ENCODE data around the gene KNSTRN. TPM values are rescaled to one million over a fixed set of nuclear protein-coding genes. Genes with fewer than 3 reads are reported as not detected.

The KNSTRN gene
- total and polyA plus RNA-seq, 4 donors: 3.4 to 28.1 (median 8.9) TPM

GRCh38 chr15:40368719-40369473, 13.6 kb upstream of the KNSTRN start:
- no peak for DNase-seq (ENCODE audit: low spot score)
- H3K27ac ChIP-seq (ENCODE audit: low read depth in 1 of 2, low read length in 2 of 2): no peak overlapping the region
- H3K9me3 ChIP-seq (ENCODE audit: control insufficient read depth in 4 of 4, low read length in 3 of 4): no peaks in the 10 kb centered on the region
- H3K36me3 ChIP-seq (ENCODE audit: control insufficient read depth in 4 of 4, insufficient read depth in 3 of 4, low read depth in 1 of 4, low read length in 3 of 4): no peaks in the 10 kb centered on the region
- peaks cover 6 to 24% (median 13%) of the 10 kb centered on the region in 4 donors for H3K4me1 ChIP-seq (ENCODE audit: control insufficient read depth in 4 of 4, insufficient read depth in 4 of 4, low read length in 3 of 4)
- 97% methylated on average over 24 of the region's 24 CpGs for WGBS
- H3K4me3 ChIP-seq (ENCODE audit: low read depth in 1 of 3, low read length in 3 of 3): no peak overlapping the region
- no peaks in the 10 kb centered on the region for H3K27me3 ChIP-seq (ENCODE audit: control insufficient read depth in 4 of 4, insufficient read depth in 4 of 4, low read length in 3 of 4)
- no peak overlapping the region for H3K9ac ChIP-seq (ENCODE audit: low read depth in 1 of 2, low read length in 2 of 2)
- TF ChIP-seq ATF3 (IDR thresholded peaks at IDR 0.05) (no peak), TAF1 (conservative IDR thresholded peaks at IDR 0.05) (no peak)

GRCh38 chr15:40369474-40369869, 13.0 kb upstream of the KNSTRN start:
- DNase-seq (ENCODE audit: low spot score): no peak
- Histone ChIP-seq H3K9me3 (ENCODE audit: control insufficient read depth in 4 of 4, low read length in 3 of 4) (no peaks in the 10 kb centered on the region), H3K4me3 (ENCODE audit: low read depth in 1 of 3, low read length in 3 of 3) (no peak overlapping the region), H3K4me1 (ENCODE audit: control insufficient read depth in 4 of 4, insufficient read depth in 4 of 4, low read length in 3 of 4) (peaks cover 6 to 24% (median 13%) of the 10 kb centered on the region in 4 donors), H3K9ac (ENCODE audit: low read depth in 1 of 2, low read length in 2 of 2) (no peak overlapping the region), H3K27me3 (ENCODE audit: control insufficient read depth in 4 of 4, insufficient read depth in 4 of 4, low read length in 3 of 4) (no peaks in the 10 kb centered on the region), H3K27ac (ENCODE audit: low read depth in 1 of 2, low read length in 2 of 2) (no peak overlapping the region), H3K36me3 (ENCODE audit: control insufficient read depth in 4 of 4, insufficient read depth in 3 of 4, low read depth in 1 of 4, low read length in 3 of 4) (no peaks in the 10 kb centered on the region)
- WGBS: 92% methylated on average over 10 of the region's 10 CpGs
- TF ChIP-seq JUND (IDR thresholded peaks at IDR 0.05) (no peak), FOXA2 (IDR thresholded peaks at IDR 0.05) (no peak), TAF1 (conservative IDR thresholded peaks at IDR 0.05) (no peak), EGR1 (IDR thresholded peaks at IDR 0.05; ENCODE audit: low read depth in 2 of 2) (no peak), REST (IDR thresholded peaks at IDR 0.05) (no peak), ZBTB33 (IDR thresholded peaks at IDR 0.05) (no peak), RXRA (IDR thresholded peaks at IDR 0.05) (no peak), RAD21 (IDR thresholded peaks at IDR 0.05) (no peak), ATF3 (IDR thresholded peaks at IDR 0.05) (no peak), HNF4G (IDR thresholded peaks at IDR 0.05) (no peak), HNF4A (conservative IDR thresholded peaks at IDR 0.05) (no peak), NR2F2 (IDR thresholded peaks at IDR 0.05) (no peak), CTCF (IDR thresholded peaks at IDR 0.05; ENCODE audit: low read depth, low read length, missing input control) (no peak)

Data from liver (tissue), 9 donors.